HS-27A (cell line): ENCODE results near the gene PSMD14.

Experiments
- DNase-seq: peaks from one replicate; pipeline ENCODE4 v3.0.0-alpha.2; 2012; ENCODE audit warnings: low read depth, missing footprints

Gene PSMD14

GRCh38 chr2:161384864-161385263, 76.6 kb downstream of the PSMD14 start:
- no peak for DNase-seq

- no peak for DNase-seq
These were observed 78.1 kb downstream of the PSMD14 start for GRCh38 chr2:161386228-161386824.

DNA sequence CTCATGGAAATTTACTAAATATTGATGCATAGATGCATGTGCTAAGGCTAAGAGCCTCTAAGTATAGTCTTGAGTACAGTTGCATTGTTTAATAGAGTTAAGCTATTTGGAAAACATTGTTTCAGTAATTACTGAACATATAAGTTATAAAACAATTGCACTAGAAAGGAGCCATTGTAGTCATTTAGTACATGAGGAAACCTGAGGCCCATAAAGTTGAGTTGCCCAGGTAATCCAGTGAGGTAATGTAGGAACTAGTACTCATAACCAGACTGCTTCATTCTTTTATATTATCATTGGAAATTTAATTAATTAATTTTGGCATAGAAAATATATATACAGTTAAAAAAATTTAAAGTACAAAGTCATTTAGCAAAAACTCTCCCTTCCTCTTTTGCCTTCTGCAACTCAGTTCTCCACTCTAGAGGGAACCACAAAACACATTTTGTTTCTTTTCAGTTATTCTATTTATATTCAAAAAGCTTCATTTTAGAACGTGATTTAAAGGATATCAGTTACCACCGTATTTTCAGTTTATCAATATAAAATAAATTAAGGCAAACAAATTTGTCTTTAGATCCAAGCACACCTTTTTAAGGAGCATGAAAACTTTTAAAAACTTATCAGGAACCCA, 80.0 kb downstream of the PSMD14 start:
- DNase-seq, result no peak

DNA sequence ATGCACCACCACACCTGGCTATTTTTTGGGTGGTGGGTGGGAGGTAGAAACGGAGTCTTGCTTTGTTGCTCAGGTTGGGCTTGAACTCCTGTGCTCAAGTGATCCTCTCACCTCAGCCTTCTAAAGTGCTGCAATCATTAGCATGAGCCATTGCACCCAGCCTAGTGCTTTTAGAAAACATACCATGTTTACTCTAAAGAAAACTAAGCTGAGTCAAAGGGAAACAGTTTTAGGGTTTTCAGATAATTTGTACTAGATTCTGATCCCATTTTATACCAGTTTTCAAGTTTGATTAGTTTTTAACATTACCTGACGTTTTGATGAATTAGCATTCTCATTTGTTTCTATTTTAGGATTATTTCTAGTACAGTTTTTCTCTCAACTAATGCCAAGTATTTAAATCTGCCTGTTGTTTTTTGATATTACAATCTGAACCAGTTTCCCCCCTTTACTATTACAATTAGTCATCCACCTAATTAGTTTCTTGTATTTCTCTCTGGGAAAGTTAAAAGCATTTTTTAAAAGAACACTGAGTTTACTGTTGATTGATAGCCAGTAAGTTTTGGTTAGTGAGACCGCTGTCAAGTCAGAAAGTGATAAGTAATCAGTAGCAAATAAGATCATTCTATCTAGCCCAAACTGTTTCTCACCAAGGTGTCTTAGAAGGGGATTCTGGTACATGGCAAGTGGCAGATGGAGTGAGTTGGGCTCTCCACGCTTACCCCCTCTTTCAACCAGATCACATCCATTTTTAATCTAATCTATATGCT, 83.7 kb downstream of the PSMD14 start:
- no peak for DNase-seq

- no peak for DNase-seq
These were observed 91.9 kb downstream of the PSMD14 start for GRCh38 chr2:161400076-161400475.

GRCh38 chr2:161402297-161402696, 94.1 kb downstream of the PSMD14 start:
- no peak for DNase-seq

GRCh38 chr2:161406316-161406715, 98.1 kb downstream of the PSMD14 start:
- no peak for DNase-seq

DNA sequence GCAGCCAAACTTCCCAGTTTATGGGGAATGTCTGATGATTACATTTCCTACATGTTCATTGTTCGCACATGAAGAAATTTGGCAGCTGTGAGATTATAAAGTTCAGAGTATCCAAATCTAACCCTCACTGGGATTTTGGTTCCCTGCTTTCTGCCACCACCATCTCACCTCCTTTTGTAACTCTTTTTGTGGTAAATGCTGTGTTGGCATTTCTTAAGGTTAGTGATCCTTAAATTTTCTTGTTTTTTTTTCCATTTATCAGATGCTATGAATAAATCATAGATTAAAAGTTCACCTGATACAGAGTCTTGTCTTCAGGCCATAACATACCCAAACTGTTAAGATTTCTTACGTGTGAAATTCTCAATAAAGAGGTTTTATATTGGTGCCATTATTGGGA, 99.4 kb downstream of the PSMD14 start:
- no peak for DNase-seq

DNA sequence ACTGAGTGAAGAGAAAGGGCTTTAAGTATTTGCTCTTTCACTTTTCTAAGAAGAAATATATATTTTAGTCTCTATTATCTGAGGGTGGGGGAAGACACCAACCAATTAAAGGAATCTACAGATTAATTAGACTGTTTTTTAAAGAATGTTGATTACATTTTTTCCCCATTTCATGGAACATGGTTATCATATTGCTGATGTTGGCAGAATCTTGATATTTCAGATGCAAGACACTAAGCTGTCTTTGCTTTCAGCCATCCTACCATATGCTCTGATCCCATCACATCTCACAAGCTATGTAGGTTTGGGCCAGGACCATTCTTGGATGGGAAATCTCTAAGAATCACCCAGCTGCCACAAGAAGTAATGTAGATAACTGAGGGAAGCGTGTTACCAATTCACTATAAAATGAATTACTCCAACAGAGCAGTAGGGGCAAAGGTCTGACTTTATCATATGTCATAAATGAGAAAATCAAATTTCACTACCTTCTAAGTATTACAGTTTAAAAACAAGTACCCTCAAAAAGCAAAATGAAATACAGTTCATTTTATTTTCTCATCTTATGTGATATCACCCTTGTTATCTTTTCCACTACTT, 101.2 kb downstream of the PSMD14 start:
- DNase-seq, result no peak

GRCh38 chr2:161412346-161412745, 104.1 kb downstream of the PSMD14 start:
- DNase-seq, result no peak

GRCh38 chr2:161414042-161415033, 106.1 kb downstream of the PSMD14 start:
- no peak for DNase-seq

- no peak for DNase-seq
These were observed 107.1 kb downstream of the PSMD14 start for GRCh38 chr2:161415034-161415986.

- no peak for DNase-seq
These were observed 107.9 kb downstream of the PSMD14 start, which contains the start of gene TBR1 for GRCh38 chr2:161415987-161416707. TSS of gene TBR1 (plus strand) at chr2:161416297. CDS start at chr2:161416411, 114 bp downstream.

DNA sequence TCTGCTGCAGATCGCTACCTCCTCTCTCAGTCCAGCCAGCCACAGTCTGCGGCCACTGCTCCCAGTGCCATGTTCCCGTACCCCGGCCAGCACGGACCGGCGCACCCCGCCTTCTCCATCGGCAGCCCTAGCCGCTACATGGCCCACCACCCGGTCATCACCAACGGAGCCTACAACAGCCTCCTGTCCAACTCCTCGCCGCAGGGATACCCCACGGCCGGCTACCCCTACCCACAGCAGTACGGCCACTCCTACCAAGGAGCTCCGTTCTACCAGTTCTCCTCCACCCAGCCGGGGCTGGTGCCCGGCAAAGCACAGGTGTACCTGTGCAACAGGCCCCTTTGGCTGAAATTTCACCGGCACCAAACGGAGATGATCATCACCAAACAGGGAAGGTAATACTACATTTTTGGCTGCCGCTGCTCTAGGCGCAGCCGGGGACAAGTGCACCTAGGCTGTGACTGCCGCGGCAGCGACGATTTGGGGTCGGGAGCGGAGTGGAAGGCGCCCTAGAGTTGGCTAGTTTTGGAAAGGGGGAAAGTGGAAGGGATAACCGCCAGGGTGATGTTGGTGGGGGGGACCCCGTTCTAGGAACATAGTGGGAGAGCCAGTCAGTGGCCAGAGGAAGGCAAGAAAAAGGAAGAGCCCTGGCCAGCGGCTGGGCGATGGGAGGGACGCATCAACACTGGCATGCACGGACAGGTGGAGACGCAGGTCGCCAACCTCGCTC, 108.6 kb downstream of the PSMD14 start:
- DNase-seq, result no peak

DNA sequence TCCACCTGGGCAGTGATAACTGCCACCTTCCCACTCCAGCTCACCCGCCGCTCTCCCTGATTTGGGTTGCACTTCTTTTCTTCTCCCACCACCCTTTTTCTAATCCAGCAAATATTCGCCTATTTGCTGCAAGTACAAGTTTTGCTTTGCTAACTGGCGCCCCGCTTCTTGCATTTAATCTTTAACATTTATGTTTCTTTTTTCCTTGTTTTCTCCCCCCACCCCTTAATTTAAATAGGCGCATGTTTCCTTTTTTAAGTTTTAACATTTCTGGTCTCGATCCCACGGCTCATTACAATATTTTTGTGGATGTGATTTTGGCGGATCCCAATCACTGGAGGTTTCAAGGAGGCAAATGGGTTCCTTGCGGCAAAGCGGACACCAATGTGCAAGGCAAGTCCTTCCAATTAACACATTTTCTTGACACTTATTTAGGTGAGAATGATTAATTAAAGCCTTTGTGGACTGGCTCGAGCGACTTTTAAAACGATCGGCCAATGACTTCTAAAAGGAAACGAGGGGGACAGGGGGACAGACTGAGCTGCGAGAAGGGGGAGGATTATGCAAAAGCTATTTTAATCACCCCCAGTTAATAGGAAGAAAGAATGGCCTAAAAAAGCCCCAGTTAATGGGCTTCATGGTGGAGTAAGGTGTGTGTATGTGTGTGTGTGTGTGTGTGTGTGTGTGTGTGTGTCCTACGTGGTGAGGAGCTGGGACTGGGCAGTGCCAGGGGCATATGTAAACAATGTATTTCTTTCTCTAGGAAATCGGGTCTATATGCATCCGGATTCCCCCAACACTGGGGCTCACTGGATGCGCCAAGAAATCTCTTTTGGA, 109.4 kb downstream of the PSMD14 start:
- no peak for DNase-seq

DNA sequence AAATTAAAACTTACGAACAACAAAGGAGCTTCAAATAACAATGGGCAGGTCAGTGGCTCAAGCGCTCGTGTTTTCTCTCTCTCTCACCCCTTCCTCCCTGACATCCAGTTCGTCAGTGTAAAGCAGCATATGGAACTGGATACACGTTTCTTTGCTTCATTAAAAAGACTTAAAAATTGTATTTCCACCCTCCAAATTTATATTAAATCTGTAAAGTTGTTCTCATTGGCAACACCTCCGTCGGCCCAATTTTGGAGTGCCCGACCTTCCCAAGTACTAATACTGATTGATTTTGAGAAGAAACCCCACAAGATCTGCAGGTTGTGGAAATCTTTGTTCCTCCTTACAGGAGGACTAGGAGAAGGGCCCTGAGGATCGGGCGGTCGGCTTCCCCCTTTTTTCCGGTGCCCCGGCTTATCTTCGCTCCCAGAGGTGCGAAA, 110.1 kb downstream of the PSMD14 start:
- DNase-seq, result no peak

DNA sequence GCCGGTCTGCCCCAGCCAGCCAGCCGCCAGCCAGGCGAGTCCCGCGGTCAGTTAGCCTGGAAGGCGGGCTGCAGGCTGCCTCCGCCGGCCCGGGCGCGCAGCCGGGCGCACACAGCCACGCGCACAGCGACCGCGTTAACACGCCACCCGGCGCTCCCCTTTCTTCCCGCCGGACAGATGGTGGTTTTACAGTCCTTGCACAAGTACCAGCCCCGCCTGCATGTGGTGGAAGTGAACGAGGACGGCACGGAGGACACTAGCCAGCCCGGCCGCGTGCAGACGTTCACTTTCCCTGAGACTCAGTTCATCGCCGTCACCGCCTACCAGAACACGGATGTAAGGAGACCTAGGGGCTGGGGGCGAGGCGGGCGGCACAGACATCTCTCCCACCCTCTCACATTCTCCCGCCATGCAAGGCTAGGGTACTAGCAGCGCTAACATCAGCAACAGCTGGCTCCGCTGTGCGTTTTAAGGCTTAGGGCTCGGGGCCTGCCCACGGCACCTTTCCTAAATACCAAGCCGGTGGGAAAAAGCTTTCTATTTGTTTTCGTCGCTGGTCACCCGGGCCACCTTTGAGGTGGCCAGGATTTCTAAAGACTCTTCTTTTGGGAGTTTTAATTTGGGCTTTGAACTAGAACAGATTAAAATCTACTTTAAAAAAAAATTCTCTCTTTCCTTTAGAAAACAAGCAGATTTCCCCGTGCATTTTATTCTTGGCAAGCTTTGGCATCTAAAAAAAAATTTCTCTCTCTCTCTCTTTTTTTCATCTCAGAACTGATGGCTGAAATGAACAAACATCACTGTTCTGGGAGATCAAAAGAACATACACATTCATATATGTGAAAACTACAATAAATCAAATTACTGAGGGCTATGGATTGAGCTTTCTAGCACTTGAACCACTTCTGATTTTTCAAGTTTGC, 110.8 kb downstream of the PSMD14 start:
- no peak for DNase-seq
